ENCODE data around the gene NOP16. TPM values are rescaled to one million over a fixed set of nuclear protein-coding genes. Genes with fewer than 3 reads are reported as not detected.
A peak's percentile ranks its signal among the peaks of the same experiment; 100 is the strongest.

NOP16 gene
- total RNA-seq, 1 experiment from 2014 or later: 31.5 TPM

DNA sequence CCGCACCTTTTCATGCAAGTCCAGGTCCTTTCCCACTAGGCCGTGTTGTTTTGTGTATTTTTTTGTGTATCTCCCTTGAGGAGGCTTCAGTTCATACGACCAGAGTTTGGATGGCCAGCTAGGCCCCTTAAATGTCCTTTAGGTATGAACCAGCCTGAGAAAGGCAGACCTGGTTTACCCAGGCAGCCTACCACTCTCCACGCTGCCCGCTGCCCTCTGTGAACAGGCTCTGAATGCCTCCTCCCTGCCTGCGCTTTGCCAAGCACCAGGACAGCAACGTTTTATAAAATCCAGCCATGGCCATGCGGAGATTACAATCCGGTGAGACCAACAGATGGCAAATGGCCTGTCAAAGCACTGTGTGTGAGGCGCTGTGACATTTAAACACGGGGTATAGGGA lies 28.6 kb upstream of the NOP16 start:
- Histone ChIP-seq H4K20me1 (ENCODE audit: insufficient read depth) (peaks cover 23% of the 10 kb centered on the region; the same call in 1 of the 2 replicates), H3K4me3 (no peak overlapping the region), H2AFZ (no peak overlapping the region; the same call in 1 of the 2 replicates), H3K36me3 (ENCODE audit: low read depth) (no peaks in the 10 kb centered on the region), H3K4me1 (replicated peaks; ENCODE audit: insufficient read depth) (peaks cover 76% of the 10 kb centered on the region), H3K4me2 (peak overlapping the region; percentile 40), H3K9me2 (ENCODE audit: insufficient read depth) (no peaks in the 10 kb centered on the region), H3K27me3 (ENCODE audit: insufficient read depth, low read depth) (no peaks in the 10 kb centered on the region), H3K79me2 (ENCODE audit: low read depth) (peaks cover 41% of the 10 kb centered on the region), H3K9me3 (ENCODE audit: insufficient read depth, low read depth) (peaks cover 20% of the 10 kb centered on the region), H3K27ac (peak overlapping the region; percentile 94), H3F3A (ENCODE audit: insufficient read depth, low read depth) (peaks cover 62% of the 10 kb centered on the region)
- ChIA-PET CTCF (interaction anchor here (0.6 to 1.0 kb wide), 7 partner anchors 22 to 888 kb away, joined by 4 to 7 read pairs (median 6); no protein-coding TSS in a partner anchor), POLR2A (ENCODE audit: unreplicated experiment) (interaction anchor here (0.6 to 1.0 kb wide), 2 partner anchors 26 to 31 kb away, joined by 3 to 13 read pairs; partner anchors contain the start of gene FAF2)
- TSS peak; percentile 45 for BruUV-seq (replicated peaks)
- TF ChIP-seq CTCF (conservative IDR thresholded peaks at IDR 0.05) (no peak), EZH2 (IDR thresholded peaks at IDR 0.05; ENCODE audit: low read depth) (no peak)
- DNase-seq: no peak
- intact Hi-C loops (cut with micrococcal nuclease; ENCODE audit: unreplicated experiment): loop anchor here (1.0 to 5.0 kb wide), 5 partner anchors 31 to 405 kb away; partner anchors contain the start of genes FAF2 and RNF44

- TF ChIP-seq CTCF (conservative IDR thresholded peaks at IDR 0.05): peak; percentile 29; the same call in 1 of the 2 replicates
- no peak for TF ChIP-seq EZH2 (IDR thresholded peaks at IDR 0.05; ENCODE audit: low read depth)
- no TSS peak for BruUV-seq (replicated peaks)
- H3K4me2 ChIP-seq: peak within 1 kb of the TSS; percentile 93
- peaks cover 26% of the 10 kb centered on the region for H4K20me1 ChIP-seq (ENCODE audit: insufficient read depth)
- POLR2A ChIA-PET (ENCODE audit: unreplicated experiment): interaction anchor here (0.5 to 1.0 kb wide), 6 partner anchors 31 to 405 kb away, joined by 3 to 5 read pairs (median 4); partner anchors contain the start of genes FAF2 and RNF44
- H3K9me3 ChIP-seq (ENCODE audit: insufficient read depth, low read depth): peaks cover 14% of the 10 kb centered on the region; the same call in 1 of the 2 replicates
- DNase-seq: peak; percentile 85 to 87
- no peaks in the 10 kb centered on the region for H3K27me3 ChIP-seq (ENCODE audit: insufficient read depth, low read depth)
- no peaks in the 10 kb centered on the region for H3K9me2 ChIP-seq (ENCODE audit: insufficient read depth)
- no peaks in the 10 kb centered on the region for H3K36me3 ChIP-seq (ENCODE audit: low read depth)
- peaks cover 81% of the 10 kb centered on the region for H3K4me1 ChIP-seq (replicated peaks; ENCODE audit: insufficient read depth)
- peak within 1 kb of the TSS; percentile 94 for H3K27ac ChIP-seq
- H3F3A ChIP-seq (ENCODE audit: insufficient read depth, low read depth): peaks cover 68% of the 10 kb centered on the region
- H2AFZ ChIP-seq: peak within 1 kb of the TSS; percentile 72
- CTCF ChIA-PET: interaction anchor here (0.6 to 1.0 kb wide), 10 partner anchors 22 to 888 kb away, joined by 3 to 7 read pairs (median 4); partner anchors contain the start of gene RNF44
- peaks cover 41% of the 10 kb centered on the region for H3K79me2 ChIP-seq (ENCODE audit: low read depth)
- intact Hi-C loops (cut with micrococcal nuclease; ENCODE audit: unreplicated experiment): loop anchor here (1.0 to 5.0 kb wide), 5 partner anchors 32 to 406 kb away; partner anchors contain the start of genes FAF2 and RNF44
- H3K4me3 ChIP-seq: peak within 1 kb of the TSS; percentile 98
Measured at GRCh38 chr5:176415952-176416924, 27.8 kb upstream of the NOP16 start, which contains the start of gene CLTB. CLTB (minus strand) TSS chr5:176416539; CDS start chr5:176416363, 176 bp downstream.
